Hepatocyte (in vitro differentiated cells): Measurements from ENCODE around the gene GPR149.

Experiments used
- CTCF ChIP-seq: fragments of 200-600 bp; sonication (generic); IDR thresholded peaks from 2 replicates; pipeline ENCODE4 v1.5.1; 2016; ENCODE audit warnings: antibody characterized with exemption, mild to moderate bottlenecking; ENCODE audit not compliant: poor library complexity
- EZH2 ChIP-seq: fragments of 200-600 bp; sonication (generic); IDR thresholded peaks from 2 replicates; pipeline ENCODE4 v1.6.1; 2016; ENCODE audit warnings: antibody characterized with exemption, mild to moderate bottlenecking, borderline replicate concordance
- EZH2phosphoT487 ChIP-seq: fragments of 200-600 bp; sonication (generic); IDR thresholded peaks from one replicate; pipeline ENCODE4 v1.6.1; 2018; ENCODE audit warnings: antibody characterized with exemption, mild to moderate bottlenecking, low read depth, moderate library complexity; ENCODE audit not compliant: unreplicated experiment, severe bottlenecking

DNA sequence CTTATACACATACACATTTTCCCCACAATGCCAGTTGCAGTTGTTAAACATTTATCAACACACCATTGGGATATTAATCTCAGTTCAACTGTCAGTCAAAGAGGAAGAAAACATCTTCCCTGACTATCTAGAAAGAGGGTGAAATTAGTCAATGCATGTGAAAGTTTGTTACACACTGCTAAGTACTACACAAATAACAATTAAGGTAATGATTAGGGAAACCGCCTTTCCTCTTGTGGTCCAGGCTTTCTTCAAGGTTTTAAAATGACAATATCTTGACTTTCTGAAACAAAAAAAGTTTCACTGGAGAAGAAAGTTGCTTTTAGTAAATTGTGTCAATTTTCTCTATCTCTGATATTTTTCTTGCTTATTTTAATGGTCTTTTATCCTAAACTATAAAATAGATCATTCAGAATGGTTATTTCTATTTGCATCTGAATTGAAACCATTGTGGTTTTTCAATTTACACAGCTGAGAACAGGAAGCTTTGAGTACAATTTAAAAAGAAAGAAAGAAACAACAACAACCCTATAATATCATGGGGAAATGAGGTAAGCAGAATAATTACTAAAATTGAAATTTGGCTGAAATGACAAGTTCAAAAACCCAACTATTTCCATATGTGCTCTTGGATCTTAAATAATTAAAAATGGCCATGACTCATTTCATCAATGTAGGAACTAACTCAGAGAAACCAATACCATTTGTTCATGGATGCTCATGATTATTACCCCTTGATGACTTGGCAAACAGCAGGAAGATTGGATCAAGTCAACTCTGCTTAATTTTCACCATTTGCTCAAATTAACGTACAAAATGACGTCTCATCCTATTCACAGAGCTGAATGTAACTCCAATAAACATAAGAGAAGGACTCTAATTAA, 31.7 kb downstream of the GPR149 start:
- TF ChIP-seq CTCF (no peak), EZH2 (no peak), EZH2phosphoT487 (no peak)
